CD14-positive monocyte (primary cell): ENCODE results near the gene CTCF. TPM values are rescaled to one million over a fixed set of nuclear protein-coding genes. Genes with fewer than 3 reads are reported as not detected.
A peak's percentile ranks its signal among the peaks of the same experiment; 100 is the strongest.

ENCODE experiments used
- DNase-seq, 3 donors: peaks; one replicate each; pipeline ENCODE4 v3.0.0-alpha.2; 2011 to 2022
- H2AFZ ChIP-seq: 2 replicates; pipeline ENCODE4 v1.6.0; 2012; ENCODE audit warnings: mild to moderate bottlenecking, low read depth, low read length, inconsistent platforms; ENCODE audit not compliant: insufficient read depth, poor library complexity, severe bottlenecking
- H3K27ac ChIP-seq, 2 donors: 1 replicate in 1 of 2; 2 replicates in 1 of 2; pipeline ENCODE4 v1.5.1; 2012 to 2013; ENCODE audit warnings: low read length in 2 of 2, control low read depth in 1 of 2, inconsistent platforms in 1 of 2, low read depth in 1 of 2, mild to moderate bottlenecking in 1 of 2
- H3K27me3 ChIP-seq, 2 donors: one replicate each; pipeline versions ENCODE4 v1.6.0 to v1.6.1; 2011 to 2013; ENCODE audit warnings: low read length in 2 of 2; ENCODE audit not compliant: control insufficient read depth in 2 of 2, insufficient read depth in 2 of 2
- H3K36me3 ChIP-seq, 2 donors: replicated peaks in 1 of 2; 1 replicate in 1 of 2; 2 replicates in 1 of 2; pipeline versions ENCODE4 v1.5.1 to v1.6.1; 2012 to 2013; ENCODE audit warnings: low read length in 2 of 2, control low read depth in 1 of 2, inconsistent platforms in 1 of 2, mild to moderate bottlenecking in 1 of 2; ENCODE audit not compliant: insufficient read depth in 2 of 2, control insufficient read depth in 1 of 2
- H3K4me1 ChIP-seq, 2 donors: 1 replicate in 1 of 2; 2 replicates in 1 of 2; pipeline versions ENCODE4 v1.5.1 to v1.6.1; 2012 to 2013; ENCODE audit warnings: low read length in 2 of 2, control low read depth in 1 of 2, inconsistent platforms in 1 of 2, mild to moderate bottlenecking in 1 of 2, moderate library complexity in 1 of 2; ENCODE audit not compliant: insufficient read depth in 2 of 2, control insufficient read depth in 1 of 2
- H3K4me2 ChIP-seq: replicated peaks from 2 replicates; pipeline ENCODE3; 2012; ENCODE audit warnings: low read length, moderate library complexity, mild to moderate bottlenecking; ENCODE audit not compliant: poor library complexity, severe bottlenecking; ENCODE audit errors: extremely low read depth
- H3K4me3 ChIP-seq, 3 experiments: fragments of 200-600 bp in 1 of 3; sonication (generic) in 1 of 3; replicated peaks in 1 of 3; 1 replicate in 2 of 3; 2 replicates in 1 of 3; pipeline ENCODE4 v1.5.1; 2011 to 2013; ENCODE audit warnings: low read length in 3 of 3, mild to moderate bottlenecking in 3 of 3, control low read depth in 2 of 3, low read depth in 2 of 3, inconsistent platforms in 1 of 3, moderate library complexity in 1 of 3
- H3K79me2 ChIP-seq: 2 replicates; pipeline ENCODE4 v1.6.0; 2012; ENCODE audit warnings: mild to moderate bottlenecking, control low read depth, inconsistent platforms, low read length, moderate library complexity; ENCODE audit not compliant: insufficient read depth
- H3K9ac ChIP-seq: 2 replicates; pipeline ENCODE4 v1.6.0; 2017; ENCODE audit warnings: low read length, mild to moderate bottlenecking; ENCODE audit not compliant: insufficient read depth, poor library complexity, severe bottlenecking
- H3K9me3 ChIP-seq, 2 donors: replicated peaks in 1 of 2; 1 replicate in 1 of 2; 2 replicates in 1 of 2; pipeline versions ENCODE4 v1.5.1 to v1.6.1; 2012 to 2013; ENCODE audit warnings: low read length in 2 of 2, control low read depth in 1 of 2; ENCODE audit not compliant: control insufficient read depth in 1 of 2, insufficient read depth in 1 of 2
- H4K20me1 ChIP-seq: 2 replicates; pipeline ENCODE4 v1.6.0; 2012; ENCODE audit warnings: mild to moderate bottlenecking, low read length, control low read depth, moderate library complexity; ENCODE audit not compliant: insufficient read depth
- H3K27ac Mint-ChIP-seq, 7 donors: one replicate each; pipeline ENCODE4 v1.8.0; 2020; ENCODE audit warnings: mild to moderate bottlenecking in 7 of 7, mixed read lengths in 7 of 7, moderate library complexity in 6 of 7, inconsistent platforms in 2 of 7
- H3K27me3 Mint-ChIP-seq, 3 donors: one replicate each; pipeline ENCODE4 v1.8.0; 2021 to 2022; ENCODE audit warnings: low read depth in 3 of 3, mild to moderate bottlenecking in 3 of 3, mixed read lengths in 3 of 3, moderate library complexity in 3 of 3, inconsistent platforms in 1 of 3
- H3K36me3 Mint-ChIP-seq, 2 donors: one replicate each; pipeline ENCODE4 v1.8.0; 2020; ENCODE audit warnings: mixed read lengths in 2 of 2, inconsistent platforms in 1 of 2, mild to moderate bottlenecking in 1 of 2
- H3K4me1 Mint-ChIP-seq: one replicate; pipeline ENCODE4 v1.8.0; 2020; ENCODE audit warnings: mild to moderate bottlenecking, mixed read lengths
- H3K4me3 Mint-ChIP-seq, 2 donors: one replicate each; pipeline ENCODE4 v1.8.0; 2020; ENCODE audit warnings: mild to moderate bottlenecking in 2 of 2, mixed read lengths in 2 of 2, moderate library complexity in 1 of 2
- H3K9me3 Mint-ChIP-seq, 7 donors: one replicate each; pipeline ENCODE4 v1.8.0; 2020 to 2022; ENCODE audit warnings: mixed read lengths in 7 of 7, mild to moderate bottlenecking in 6 of 7, moderate library complexity in 6 of 7, inconsistent platforms in 2 of 7
- CTCF ChIP-seq: fragments of 200-600 bp; IDR thresholded peaks from one replicate; pipeline ENCODE4 v1.8.0; 2022; ENCODE audit warnings: antibody characterized with exemption, mild to moderate bottlenecking
- WGBS: methylation state at CpG from one replicate; pipeline ENCODE4 v1.1.5; 2013; ENCODE audit warnings: missing lambda C conversion rate; ENCODE audit not compliant: insufficient coverage; 5-methylcytosine and 5-hydroxymethylcytosine counted together
- intact Hi-C, 2 donors: fragments of 100-400 bp; cut with micrococcal nuclease; formaldehyde crosslinking; loops; one replicate each; pipeline versions ENCODE4 v1.15.0 to v1.15.1; 2023
- polyA plus RNA-seq, 3 donors: library from polyadenylated mRNA; depleted of rRNA in 1 of 3; unstranded in 2 of 3; stranded (reverse) in 1 of 3; fragments of 300-500 nt in 2 of 3; fragments of >200 nt in 1 of 3; fragmentation: Illumina TruSeq in 2 of 3; gene quantifications; 1 replicate in 2 of 3; 2 replicates in 1 of 3; pipeline ENCODE4 v1.2.3, GENCODE V29; 2012 to 2021

The CTCF gene
- polyA plus RNA-seq, 3 donors, result 8.4 to 29.9 (median 17.7) TPM

GRCh38 chr16:67545665-67546024 is 16.7 kb upstream of the CTCF start:
- no peak for TF ChIP-seq CTCF
- Histone ChIP-seq H3K36me3 (peaks cover 61 to 87% of the 10 kb centered on the region in 2 donors), H3K4me3 (no peak overlapping the region), H3K4me2 (no peak overlapping the region), H3K79me2 (peaks cover 5% of the 10 kb centered on the region), H3K9me3 (no peaks in the 10 kb centered on the region), H3K4me1 (peaks cover 26 to 40% of the 10 kb centered on the region in 2 donors), H4K20me1 (peaks cover 82% of the 10 kb centered on the region), H3K27me3 (no peaks in the 10 kb centered on the region), H3K9ac (no peak overlapping the region), H2AFZ (no peak overlapping the region), H3K27ac (no peak overlapping the region)
- peak overlapping the region in 1 of 7 donors; percentile 56 for H3K27ac Mint-ChIP-seq
- no peaks in the 10 kb centered on the region for H3K9me3 Mint-ChIP-seq
- DNase-seq, result no peak
- intact Hi-C loops, result loop anchor here (2.0 to 5.0 kb wide), 4 partner anchors 17 to 112 kb away; partner anchors contain the start of genes CARMIL2 (in 1 of the 2) and CTCF (in 1 of the 2)
- peaks cover 75 to 87% of the 10 kb centered on the region in 2 donors for H3K36me3 Mint-ChIP-seq
- H3K4me3 Mint-ChIP-seq, result no peak overlapping the region
- WGBS, result 95% methylated on average over 13 of the region's 14 CpGs
- peaks cover 36% of the 10 kb centered on the region for H3K4me1 Mint-ChIP-seq
- peaks cover 1 to 3% (median 3%) of the 10 kb centered on the region in 3 donors for H3K27me3 Mint-ChIP-seq

- Histone ChIP-seq H3K9ac (no peak overlapping the region), H3K9me3 (no peaks in the 10 kb centered on the region), H3K27ac (peak overlapping the region in 1 of 2 donors; percentile 8), H2AFZ (no peak overlapping the region), H3K79me2 (peaks cover 5% of the 10 kb centered on the region), H3K36me3 (peaks cover 57 to 83% of the 10 kb centered on the region in 2 donors), H4K20me1 (peaks cover 78% of the 10 kb centered on the region), H3K4me2 (no peak overlapping the region), H3K4me1 (peaks cover 26 to 40% of the 10 kb centered on the region in 2 donors), H3K4me3 (no peak overlapping the region), H3K27me3 (no peaks in the 10 kb centered on the region)
- intact Hi-C loops, result loop anchor here (2.0 to 5.0 kb wide), 4 partner anchors 17 to 111 kb away; partner anchors contain the start of genes CARMIL2 (in 1 of the 2) and CTCF (in 1 of the 2)
- Mint-ChIP-seq H3K27ac (peak overlapping the region in 6 of 7 donors; percentile 50 to 90 (median 60)), H3K36me3 (peaks cover 70 to 82% of the 10 kb centered on the region in 2 donors), H3K4me3 (no peak overlapping the region), H3K4me1 (peaks cover 36% of the 10 kb centered on the region), H3K9me3 (no peaks in the 10 kb centered on the region), H3K27me3 (peaks cover 1 to 3% (median 3%) of the 10 kb centered on the region in 3 donors)
- no peak for TF ChIP-seq CTCF
- whole genome bisulfite sequencing, result 90% methylated on average over 2 of the region's 7 CpGs
- DNase-seq, result no peak
These were observed 16.2 kb upstream of the CTCF start for GRCh38 chr16:67546091-67546501.
